CD14-positive monocyte (primary cell): Measurements from ENCODE around the gene ELMOD1. TPM values are rescaled to one million over a fixed set of nuclear protein-coding genes. Genes with fewer than 3 reads are reported as not detected.

Source experiments
- DNase-seq, 3 donors: peaks; one replicate each; pipeline ENCODE4 v3.0.0-alpha.2; 2011 to 2022
- H2AFZ ChIP-seq: 2 replicates; pipeline ENCODE4 v1.6.0; 2012; ENCODE audit warnings: mild to moderate bottlenecking, low read depth, low read length, inconsistent platforms; ENCODE audit not compliant: insufficient read depth, poor library complexity, severe bottlenecking
- H3K27ac ChIP-seq, 2 donors: 1 replicate in 1 of 2; 2 replicates in 1 of 2; pipeline ENCODE4 v1.5.1; 2012 to 2013; ENCODE audit warnings: low read length in 2 of 2, control low read depth in 1 of 2, inconsistent platforms in 1 of 2, low read depth in 1 of 2, mild to moderate bottlenecking in 1 of 2
- H3K27me3 ChIP-seq, 2 donors: one replicate each; pipeline versions ENCODE4 v1.6.0 to v1.6.1; 2011 to 2013; ENCODE audit warnings: low read length in 2 of 2; ENCODE audit not compliant: control insufficient read depth in 2 of 2, insufficient read depth in 2 of 2
- H3K36me3 ChIP-seq, 2 donors: replicated peaks in 1 of 2; 1 replicate in 1 of 2; 2 replicates in 1 of 2; pipeline versions ENCODE4 v1.5.1 to v1.6.1; 2012 to 2013; ENCODE audit warnings: low read length in 2 of 2, control low read depth in 1 of 2, inconsistent platforms in 1 of 2, mild to moderate bottlenecking in 1 of 2; ENCODE audit not compliant: insufficient read depth in 2 of 2, control insufficient read depth in 1 of 2
- H3K4me1 ChIP-seq, 2 donors: 1 replicate in 1 of 2; 2 replicates in 1 of 2; pipeline versions ENCODE4 v1.5.1 to v1.6.1; 2012 to 2013; ENCODE audit warnings: low read length in 2 of 2, control low read depth in 1 of 2, inconsistent platforms in 1 of 2, mild to moderate bottlenecking in 1 of 2, moderate library complexity in 1 of 2; ENCODE audit not compliant: insufficient read depth in 2 of 2, control insufficient read depth in 1 of 2
- H3K4me2 ChIP-seq: replicated peaks from 2 replicates; pipeline ENCODE3; 2012; ENCODE audit warnings: low read length, moderate library complexity, mild to moderate bottlenecking; ENCODE audit not compliant: poor library complexity, severe bottlenecking; ENCODE audit errors: extremely low read depth
- H3K4me3 ChIP-seq, 3 experiments: fragments of 200-600 bp in 1 of 3; sonication (generic) in 1 of 3; replicated peaks in 1 of 3; 1 replicate in 2 of 3; 2 replicates in 1 of 3; pipeline ENCODE4 v1.5.1; 2011 to 2013; ENCODE audit warnings: low read length in 3 of 3, mild to moderate bottlenecking in 3 of 3, control low read depth in 2 of 3, low read depth in 2 of 3, inconsistent platforms in 1 of 3, moderate library complexity in 1 of 3
- H3K79me2 ChIP-seq: 2 replicates; pipeline ENCODE4 v1.6.0; 2012; ENCODE audit warnings: mild to moderate bottlenecking, control low read depth, inconsistent platforms, low read length, moderate library complexity; ENCODE audit not compliant: insufficient read depth
- H3K9ac ChIP-seq: 2 replicates; pipeline ENCODE4 v1.6.0; 2017; ENCODE audit warnings: low read length, mild to moderate bottlenecking; ENCODE audit not compliant: insufficient read depth, poor library complexity, severe bottlenecking
- H3K9me3 ChIP-seq, 2 donors: replicated peaks in 1 of 2; 1 replicate in 1 of 2; 2 replicates in 1 of 2; pipeline versions ENCODE4 v1.5.1 to v1.6.1; 2012 to 2013; ENCODE audit warnings: low read length in 2 of 2, control low read depth in 1 of 2; ENCODE audit not compliant: control insufficient read depth in 1 of 2, insufficient read depth in 1 of 2
- H4K20me1 ChIP-seq: 2 replicates; pipeline ENCODE4 v1.6.0; 2012; ENCODE audit warnings: mild to moderate bottlenecking, low read length, control low read depth, moderate library complexity; ENCODE audit not compliant: insufficient read depth
- H3K27ac Mint-ChIP-seq, 7 donors: one replicate each; pipeline ENCODE4 v1.8.0; 2020; ENCODE audit warnings: mild to moderate bottlenecking in 7 of 7, mixed read lengths in 7 of 7, moderate library complexity in 6 of 7, inconsistent platforms in 2 of 7
- H3K27me3 Mint-ChIP-seq, 3 donors: one replicate each; pipeline ENCODE4 v1.8.0; 2021 to 2022; ENCODE audit warnings: low read depth in 3 of 3, mild to moderate bottlenecking in 3 of 3, mixed read lengths in 3 of 3, moderate library complexity in 3 of 3, inconsistent platforms in 1 of 3
- H3K36me3 Mint-ChIP-seq, 2 donors: one replicate each; pipeline ENCODE4 v1.8.0; 2020; ENCODE audit warnings: mixed read lengths in 2 of 2, inconsistent platforms in 1 of 2, mild to moderate bottlenecking in 1 of 2
- H3K4me1 Mint-ChIP-seq: one replicate; pipeline ENCODE4 v1.8.0; 2020; ENCODE audit warnings: mild to moderate bottlenecking, mixed read lengths
- H3K4me3 Mint-ChIP-seq, 2 donors: one replicate each; pipeline ENCODE4 v1.8.0; 2020; ENCODE audit warnings: mild to moderate bottlenecking in 2 of 2, mixed read lengths in 2 of 2, moderate library complexity in 1 of 2
- H3K9me3 Mint-ChIP-seq, 7 donors: one replicate each; pipeline ENCODE4 v1.8.0; 2020 to 2022; ENCODE audit warnings: mixed read lengths in 7 of 7, mild to moderate bottlenecking in 6 of 7, moderate library complexity in 6 of 7, inconsistent platforms in 2 of 7
- CTCF ChIP-seq: fragments of 200-600 bp; IDR thresholded peaks from one replicate; pipeline ENCODE4 v1.8.0; 2022; ENCODE audit warnings: antibody characterized with exemption, mild to moderate bottlenecking
- WGBS: methylation state at CpG from one replicate; pipeline ENCODE4 v1.1.5; 2013; ENCODE audit warnings: missing lambda C conversion rate; ENCODE audit not compliant: insufficient coverage; 5-methylcytosine and 5-hydroxymethylcytosine counted together
- intact Hi-C, 2 donors: fragments of 100-400 bp; cut with micrococcal nuclease; formaldehyde crosslinking; loops; one replicate each; pipeline versions ENCODE4 v1.15.0 to v1.15.1; 2023
- polyA plus RNA-seq, 3 donors: library from polyadenylated mRNA; depleted of rRNA in 1 of 3; unstranded in 2 of 3; stranded (reverse) in 1 of 3; fragments of 300-500 nt in 2 of 3; fragments of >200 nt in 1 of 3; fragmentation: Illumina TruSeq in 2 of 3; gene quantifications; 1 replicate in 2 of 3; 2 replicates in 1 of 3; pipeline ENCODE4 v1.2.3, GENCODE V29; 2012 to 2021

The ELMOD1 gene
- polyA plus RNA-seq, 3 donors = not detected

GRCh38 chr11:107592231-107592590 is 1.3 kb downstream of the ELMOD1 start:
- Histone ChIP-seq H3K4me3 (no peak overlapping the region), H4K20me1 (no peaks in the 10 kb centered on the region), H3K9me3 (peaks cover 0 to 25% of the 10 kb centered on the region in 2 donors), H3K4me2 (no peak overlapping the region), H3K4me1 (peaks cover 11 to 12% of the 10 kb centered on the region in 2 donors), H3K9ac (no peak overlapping the region), H3K79me2 (no peaks in the 10 kb centered on the region), H3K27ac (no peak overlapping the region), H2AFZ (peak overlapping the region; percentile 21), H3K36me3 (no peaks in the 10 kb centered on the region), H3K27me3 (peaks cover 75 to 96% of the 10 kb centered on the region in 2 donors)
- TF ChIP-seq CTCF = no peak
- H3K4me3 Mint-ChIP-seq = peak overlapping the region in 1 of 2 donors; percentile 89
- H3K4me1 Mint-ChIP-seq = peaks cover 16% of the 10 kb centered on the region
- intact Hi-C loops = no loop called here
- WGBS = 0% methylated on average over 1 of the region's 6 CpGs
- H3K27ac Mint-ChIP-seq = no peak overlapping the region
- no peak for DNase-seq
- H3K9me3 Mint-ChIP-seq = peaks cover 0 to 22% (median 10%) of the 10 kb centered on the region in 7 donors
- peaks cover 76 to 88% (median 78%) of the 10 kb centered on the region in 3 donors for H3K27me3 Mint-ChIP-seq
- H3K36me3 Mint-ChIP-seq = peaks cover 3 to 5% of the 10 kb centered on the region in 2 donors

GRCh38 chr11:107592813-107593212 is 1.9 kb downstream of the ELMOD1 start:
- no peaks in the 10 kb centered on the region for H4K20me1 ChIP-seq
- H3K27ac ChIP-seq = no peak overlapping the region
- 40% methylated on average over 1 of the region's 5 CpGs for WGBS
- no peaks in the 10 kb centered on the region for H3K36me3 ChIP-seq
- no peaks in the 10 kb centered on the region for H3K79me2 ChIP-seq
- Mint-ChIP-seq H3K27ac (no peak overlapping the region), H3K36me3 (peaks cover 3 to 5% of the 10 kb centered on the region in 2 donors), H3K27me3 (peaks cover 74 to 85% (median 75%) of the 10 kb centered on the region in 3 donors), H3K4me1 (peaks cover 16% of the 10 kb centered on the region), H3K4me3 (peak overlapping the region in 1 of 2 donors; percentile 89), H3K9me3 (peaks cover 0 to 22% (median 10%) of the 10 kb centered on the region in 7 donors)
- peaks cover 71 to 96% of the 10 kb centered on the region in 2 donors for H3K27me3 ChIP-seq
- H3K4me3 ChIP-seq = no peak overlapping the region
- H3K9me3 ChIP-seq = peaks cover 0 to 25% of the 10 kb centered on the region in 2 donors
- peaks cover 11 to 12% of the 10 kb centered on the region in 2 donors for H3K4me1 ChIP-seq
- H3K9ac ChIP-seq = no peak overlapping the region
- DNase-seq = no peak
- H2AFZ ChIP-seq = no peak overlapping the region
- TF ChIP-seq CTCF = no peak
- intact Hi-C loops = no loop called here
- H3K4me2 ChIP-seq = no peak overlapping the region
